ENCODE data around the gene ARHGAP42. TPM values are rescaled to one million over a fixed set of nuclear protein-coding genes. Genes with fewer than 3 reads are reported as not detected.

ARHGAP42 gene
- total RNA-seq, 4 donors from 2014 or later: 28.5 to 52.2 (median 40.4) TPM

DNA sequence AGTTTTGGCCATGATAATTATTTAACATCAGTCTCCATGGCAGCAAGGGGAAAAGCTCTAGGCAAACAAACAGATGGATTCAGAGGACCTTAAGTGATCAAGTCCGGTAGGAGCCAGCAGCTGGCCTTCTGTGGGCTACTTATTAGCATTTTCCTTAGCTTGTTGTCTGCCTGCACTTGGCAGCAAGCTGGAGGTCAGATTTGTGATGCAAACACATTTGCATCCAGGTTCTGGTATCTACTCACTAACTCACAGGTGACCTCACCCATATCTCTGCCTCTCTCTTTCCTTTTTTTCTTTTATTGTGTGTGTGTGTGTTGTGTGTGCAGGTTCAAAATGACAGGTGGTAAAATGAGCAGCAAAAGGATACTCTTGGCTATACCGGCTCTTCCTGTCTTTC is 32.3 kb downstream of the ARHGAP42 start:
- TF ChIP-seq EP300 (IDR thresholded peaks at IDR 0.05): no peak
- no peak for TF ChIP-seq CTCF (IDR thresholded peaks at IDR 0.05)
- no peak for TF ChIP-seq POLR2A (IDR thresholded peaks at IDR 0.05)
- Histone ChIP-seq H3K36me3 (no peaks in the 10 kb centered on the region), H3K9me3 (no peaks in the 10 kb centered on the region), H3K27ac (peak overlapping the region in 3 of 4 donors; percentile 42 to 85 (median 77)), H3K27me3 (no peaks in the 10 kb centered on the region), H3K4me1 (peaks cover 0 to 57% (median 10%) of the 10 kb centered on the region in 4 donors), H3K4me3 (peak overlapping the region in 2 of 4 donors; percentile 8)
- no peak for DNase-seq (ENCODE audit: low spot score in 2 of 2)
- 17 to 21% methylated on average over 2 of the region's 2 CpGs for WGBS, 2 donors

DNA sequence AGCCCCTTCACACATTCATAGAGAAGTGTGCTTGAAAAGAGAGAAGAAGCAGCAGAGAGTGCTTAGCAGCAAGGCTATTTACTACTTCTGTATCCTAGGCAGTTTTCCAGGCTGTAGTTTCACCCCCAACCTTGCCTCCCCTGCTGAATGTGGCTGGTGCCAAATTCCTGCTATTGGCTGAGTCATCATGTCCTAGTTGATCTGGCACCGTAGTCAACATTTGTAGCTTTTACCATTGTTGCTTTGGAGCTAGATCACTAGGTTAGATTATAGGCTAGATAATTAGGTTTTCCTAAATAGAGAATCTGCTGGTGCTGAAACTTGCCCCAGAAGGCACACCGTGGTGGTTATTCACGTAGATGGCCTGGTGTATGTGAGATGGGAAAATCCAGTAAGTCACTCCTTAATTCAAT is 32.7 kb downstream of the ARHGAP42 start:
- no peaks in the 10 kb centered on the region for H3K27me3 ChIP-seq
- WGBS, 2 donors: 17 to 20% methylated on average over 3 of the region's 3 CpGs
- H3K27ac ChIP-seq: peak overlapping the region in 3 of 4 donors; percentile 42 to 85 (median 77)
- no peaks in the 10 kb centered on the region for H3K36me3 ChIP-seq
- peak; percentile 51 to 61 for DNase-seq (ENCODE audit: low spot score in 2 of 2)
- peak overlapping the region in 1 of 4 donors; percentile 8 for H3K4me3 ChIP-seq
- no peaks in the 10 kb centered on the region for H3K9me3 ChIP-seq
- TF ChIP-seq EP300 (IDR thresholded peaks at IDR 0.05) (peak in 1 of 2 donors; percentile 82), CTCF (IDR thresholded peaks at IDR 0.05) (no peak), POLR2A (IDR thresholded peaks at IDR 0.05) (no peak)
- H3K4me1 ChIP-seq: peaks cover 0 to 53% (median 10%) of the 10 kb centered on the region in 4 donors

GRCh38 chr11:100726680-100727079 is 39.6 kb downstream of the ARHGAP42 start:
- 43 to 47% methylated on average over 1 of the region's 1 CpG for WGBS, 2 donors
- no peak for DNase-seq (ENCODE audit: low spot score in 2 of 2)
- no peak for TF ChIP-seq POLR2A (IDR thresholded peaks at IDR 0.05)
- no peak for TF ChIP-seq EP300 (IDR thresholded peaks at IDR 0.05)
- TF ChIP-seq CTCF (IDR thresholded peaks at IDR 0.05): no peak
- H3K4me1 ChIP-seq: peaks cover 0 to 39% (median 5%) of the 10 kb centered on the region in 4 donors
- H3K4me3 ChIP-seq: no peak overlapping the region
- no peaks in the 10 kb centered on the region for H3K27me3 ChIP-seq
- H3K27ac ChIP-seq: no peak overlapping the region
- no peaks in the 10 kb centered on the region for H3K9me3 ChIP-seq
- H3K36me3 ChIP-seq: no peaks in the 10 kb centered on the region

DNA sequence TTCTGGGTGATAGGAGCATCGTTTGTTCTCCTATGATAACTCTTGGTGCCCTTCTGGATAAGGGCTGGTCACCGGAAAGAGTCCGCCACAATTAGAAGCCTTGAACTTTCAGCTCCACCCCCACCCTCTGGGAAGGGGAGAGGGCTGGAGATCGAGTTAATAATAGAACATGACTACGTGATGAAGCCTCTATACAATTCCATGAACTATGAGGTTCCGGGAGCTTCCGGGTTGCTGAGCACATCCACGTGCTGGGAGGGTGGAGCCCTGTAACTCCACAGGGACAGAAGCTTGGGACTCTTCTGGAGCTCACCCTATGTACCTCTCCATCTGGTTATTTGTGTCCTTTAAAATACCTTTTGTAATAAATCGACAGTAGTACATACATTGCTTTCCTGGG is 40.3 kb downstream of the ARHGAP42 start:
- H3K36me3 ChIP-seq: no peaks in the 10 kb centered on the region
- no peaks in the 10 kb centered on the region for H3K9me3 ChIP-seq
- peak overlapping the region in 2 of 4 donors; percentile 9 to 25 for H3K27ac ChIP-seq
- DNase-seq (ENCODE audit: low spot score in 2 of 2): no peak
- H3K27me3 ChIP-seq: no peaks in the 10 kb centered on the region
- TF ChIP-seq CTCF (IDR thresholded peaks at IDR 0.05): no peak
- no peak for TF ChIP-seq EP300 (IDR thresholded peaks at IDR 0.05)
- TF ChIP-seq POLR2A (IDR thresholded peaks at IDR 0.05): no peak
- 41 to 59% methylated on average over 9 of the region's 9 CpGs for WGBS, 2 donors
- H3K4me3 ChIP-seq: no peak overlapping the region
- H3K4me1 ChIP-seq: peaks cover 0 to 39% (median 5%) of the 10 kb centered on the region in 4 donors

DNA sequence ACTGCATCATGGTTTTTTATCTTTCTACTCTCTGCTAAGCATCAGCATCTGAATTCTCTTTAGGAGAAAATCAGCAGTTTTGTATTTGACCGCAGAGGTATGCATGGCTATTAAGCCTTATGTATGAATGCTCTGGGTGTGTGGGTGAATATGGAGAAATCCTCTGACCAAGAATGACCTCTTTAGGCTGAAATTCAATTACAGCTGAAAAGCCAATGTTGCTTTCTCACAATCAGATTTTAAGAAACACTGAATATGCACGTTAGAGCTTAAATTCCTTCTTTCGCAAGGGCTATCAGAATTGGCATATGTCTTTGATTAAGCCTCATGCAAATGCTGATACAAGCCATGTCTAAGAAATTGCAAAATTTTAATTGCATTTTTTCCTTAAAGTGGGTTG is 43.2 kb downstream of the ARHGAP42 start:
- no peak overlapping the region for H3K4me3 ChIP-seq
- H3K27me3 ChIP-seq: no peaks in the 10 kb centered on the region
- no peaks in the 10 kb centered on the region for H3K9me3 ChIP-seq
- no peak overlapping the region for H3K27ac ChIP-seq
- no peak for TF ChIP-seq EP300 (IDR thresholded peaks at IDR 0.05)
- no peak for TF ChIP-seq CTCF (IDR thresholded peaks at IDR 0.05)
- TF ChIP-seq POLR2A (IDR thresholded peaks at IDR 0.05): no peak
- DNase-seq (ENCODE audit: low spot score in 2 of 2): no peak
- WGBS, 2 donors: 48 to 51% methylated on average over 3 of the region's 3 CpGs
- no peaks in the 10 kb centered on the region for H3K36me3 ChIP-seq
- H3K4me1 ChIP-seq: peaks cover 0 to 48% (median 6%) of the 10 kb centered on the region in 4 donors
